CD4-positive, alpha-beta T cell (primary cell): ENCODE data around the gene ZNF576. TPM values are rescaled to one million over a fixed set of nuclear protein-coding genes. Genes with fewer than 3 reads are reported as not detected.

ENCODE experiments used
- ATAC-seq: fragments of 200-7000 bp; cut with Tn5 transposase; one replicate; pipeline ENCODE4 v1.10.0; 2022; ENCODE audit warnings: mild to moderate bottlenecking; ENCODE audit not compliant: poor library complexity
- CTCF ChIA-PET: fragments of 350-600 bp; sonication (Branson Sonifier 250); formaldehyde crosslinking; loops from one replicate; lab custom pipeline; 2021; ENCODE audit warnings: antibody characterized with exemption, inconsistent platforms; lab: Charles Lee
- POLR2A ChIA-PET: fragments of 350-600 bp; sonication (Branson Sonifier 250); formaldehyde crosslinking; loops from one replicate; lab custom pipeline; 2021; ENCODE audit warnings: antibody characterized with exemption, inconsistent platforms; lab: Charles Lee
- DNase-seq, 14 experiments: peaks; one replicate each; pipeline ENCODE4 v3.0.0-alpha.2; 2013 to 2020; ENCODE audit warnings: mixed read lengths in 2 of 14
- H3K27ac ChIP-seq, 2 donors: one replicate each; pipeline versions ENCODE4 v1.5.1 to v1.7.0; 2013; ENCODE audit warnings: low read length in 2 of 2, low read depth in 1 of 2, mild to moderate bottlenecking in 1 of 2
- H3K27me3 ChIP-seq, 2 experiments: 1 replicate in 1 of 2; 2 replicates in 1 of 2; pipeline versions ENCODE4 v1.6.1 to v1.7.0; 2013; ENCODE audit warnings: low read length in 2 of 2, control low read depth in 1 of 2, mild to moderate bottlenecking in 1 of 2, moderate library complexity in 1 of 2; ENCODE audit not compliant: insufficient read depth in 2 of 2, control insufficient read depth in 1 of 2
- H3K36me3 ChIP-seq: one replicate; pipeline ENCODE4 v1.6.1; 2013; ENCODE audit warnings: low read length, control low read depth; ENCODE audit not compliant: insufficient read depth
- H3K4me1 ChIP-seq: one replicate; pipeline ENCODE4 v1.6.1; 2013; ENCODE audit warnings: low read length, control low read depth; ENCODE audit not compliant: insufficient read depth
- H3K4me3 ChIP-seq: one replicate; pipeline ENCODE4 v1.5.1; 2013; ENCODE audit warnings: mild to moderate bottlenecking, low read length, moderate library complexity
- H3K9me3 ChIP-seq, 2 experiments: 1 replicate in 1 of 2; 2 replicates in 1 of 2; pipeline versions ENCODE4 v1.6.1 to v1.7.0; 2013; ENCODE audit warnings: low read length in 2 of 2, mild to moderate bottlenecking in 2 of 2, control low read depth in 1 of 2, moderate library complexity in 1 of 2; ENCODE audit not compliant: control insufficient read depth in 1 of 2, insufficient read depth in 1 of 2
- H3K27ac Mint-ChIP-seq: one replicate; pipeline ENCODE4 v1.8.0; 2020; ENCODE audit warnings: mixed read lengths
- H3K27me3 Mint-ChIP-seq: one replicate; pipeline ENCODE4 v1.8.0; 2021; ENCODE audit warnings: mixed read lengths
- H3K36me3 Mint-ChIP-seq: one replicate; pipeline ENCODE4 v1.8.0; 2021; ENCODE audit warnings: low read depth, mixed read lengths
- H3K4me1 Mint-ChIP-seq: one replicate; pipeline ENCODE4 v1.8.0; 2021; ENCODE audit warnings: low read depth, mixed read lengths
- H3K4me3 Mint-ChIP-seq: one replicate; pipeline ENCODE4 v1.8.0; 2020; ENCODE audit warnings: mild to moderate bottlenecking, mixed read lengths
- H3K9me3 Mint-ChIP-seq: one replicate; pipeline ENCODE4 v1.8.0; 2020; ENCODE audit warnings: mixed read lengths
- CTCF ChIP-seq: fragments of 200-600 bp; IDR thresholded peaks from one replicate; pipeline ENCODE4 v1.8.0; 2022; ENCODE audit warnings: antibody characterized with exemption, mild to moderate bottlenecking
- intact Hi-C, 2 experiments: fragments of 100-400 bp; cut with DNase I in 1 of 2; cut with micrococcal nuclease in 1 of 2; formaldehyde crosslinking; loops; one replicate each; pipeline versions ENCODE4 v1.15.1 to v1.9.0; 2023 to 2025; cut with DNase I, micrococcal nuclease
- total RNA-seq, 174 experiments: library from RNA in 2 of 174; stranded (reverse) in 2 of 174; gene quantifications; one replicate each; pipeline ENCODE4 v1.2.3 and lab custom pipeline; 2021 to 2026

Gene ZNF576
- total RNA-seq, 2 experiments from 2014 or later, result 4.1 to 4.8 TPM

GRCh38 chr19:43560687-43561086 lies 35.7 kb upstream of the ZNF576 start:
- peak overlapping the region; percentile 96 for H3K27ac Mint-ChIP-seq
- DNase-seq, result peak in 4 of 14 experiments; percentile 15 to 41 (median 28)
- intact Hi-C loops, result loop anchor here in 1 of 2 experiments (5.0 kb wide), 1 partner anchor 33 kb away; the partner anchor contains the start of gene ETHE1
- no peak for TF ChIP-seq CTCF
- peak overlapping the region in 1 of 2 donors; percentile 27 for H3K27ac ChIP-seq
- H3K4me1 Mint-ChIP-seq, result peaks cover 57% of the 10 kb centered on the region
- POLR2A ChIA-PET, result interaction anchor here (2.8 to 6.4 kb wide), 2 partner anchors 27 to 35 kb away, joined by 17 to 40 read pairs; partner anchors contain the start of genes IRGQ, ZNF575 and ZNF576
- no peaks in the 10 kb centered on the region for H3K9me3 ChIP-seq
- peak overlapping the region; percentile 37 for H3K4me3 Mint-ChIP-seq
- no peaks in the 10 kb centered on the region for H3K27me3 Mint-ChIP-seq
- H3K9me3 Mint-ChIP-seq, result no peaks in the 10 kb centered on the region
- no peak overlapping the region for H3K4me3 ChIP-seq
- H3K4me1 ChIP-seq, result peaks cover 50% of the 10 kb centered on the region
- peaks cover 50% of the 10 kb centered on the region for H3K36me3 Mint-ChIP-seq
- CTCF ChIA-PET, result interaction anchor here (1.1 to 6.0 kb wide), 2 partner anchors 17 to 34 kb away, joined by 3 to 31 read pairs; partner anchors contain the start of genes IRGQ and ZNF576
- no peak for ATAC-seq
- peaks cover 25% of the 10 kb centered on the region for H3K36me3 ChIP-seq
- H3K27me3 ChIP-seq, result no peaks in the 10 kb centered on the region

GRCh38 chr19:43561139-43561970 lies 35.0 kb upstream of the ZNF576 start:
- Histone ChIP-seq H3K36me3 (peaks cover 18% of the 10 kb centered on the region), H3K27ac (peak overlapping the region; percentile 82 to 93), H3K9me3 (no peaks in the 10 kb centered on the region), H3K27me3 (no peaks in the 10 kb centered on the region), H3K4me1 (peaks cover 50% of the 10 kb centered on the region), H3K4me3 (peak overlapping the region; percentile 47)
- intact Hi-C loops, result loop anchor here in 1 of 2 experiments (5.0 kb wide), 1 partner anchor 34 kb away; the partner anchor contains the start of gene ETHE1
- ATAC-seq, result no peak
- H3K36me3 Mint-ChIP-seq, result peaks cover 45% of the 10 kb centered on the region
- TF ChIP-seq CTCF, result no peak
- CTCF ChIA-PET, result interaction anchor here (1.1 to 6.0 kb wide), 2 partner anchors 18 to 34 kb away, joined by 3 to 31 read pairs; partner anchors contain the start of genes IRGQ and ZNF576
- peak overlapping the region; percentile 85 for H3K4me3 Mint-ChIP-seq
- POLR2A ChIA-PET, result interaction anchor here (1.8 to 6.4 kb wide), 3 partner anchors 27 to 79 kb away, joined by 4 to 40 read pairs (median 17); partner anchors contain the start of genes CADM4, IRGQ, ZNF575 and ZNF576
- H3K9me3 Mint-ChIP-seq, result no peaks in the 10 kb centered on the region
- H3K27ac Mint-ChIP-seq, result peak overlapping the region; percentile 96
- no peak for DNase-seq
- H3K27me3 Mint-ChIP-seq, result no peaks in the 10 kb centered on the region
- H3K4me1 Mint-ChIP-seq, result peaks cover 57% of the 10 kb centered on the region

- intact Hi-C loops, result loop anchor here in 1 of 2 experiments (5.0 kb wide), 1 partner anchor 35 kb away; the partner anchor contains the start of gene ETHE1
- POLR2A ChIA-PET, result interaction anchor here (1.0 to 6.4 kb wide), 6 partner anchors 9 to 78 kb away, joined by 4 to 40 read pairs (median 6); partner anchors contain the start of genes CADM4, IRGQ, XRCC1 and ZNF575
- H3K36me3 Mint-ChIP-seq, result peaks cover 43% of the 10 kb centered on the region
- no peaks in the 10 kb centered on the region for H3K9me3 Mint-ChIP-seq
- Histone ChIP-seq H3K9me3 (no peaks in the 10 kb centered on the region), H3K36me3 (peaks cover 17% of the 10 kb centered on the region), H3K4me3 (peak overlapping the region; percentile 47), H3K27ac (peak overlapping the region; percentile 82 to 93), H3K27me3 (no peaks in the 10 kb centered on the region), H3K4me1 (peaks cover 50% of the 10 kb centered on the region)
- DNase-seq (no peak), ATAC-seq (peak; percentile 7)
- no peaks in the 10 kb centered on the region for H3K27me3 Mint-ChIP-seq
- peaks cover 62% of the 10 kb centered on the region for H3K4me1 Mint-ChIP-seq
- TF ChIP-seq CTCF, result no peak
- H3K27ac Mint-ChIP-seq, result peak overlapping the region; percentile 96
- peak overlapping the region; percentile 85 for H3K4me3 Mint-ChIP-seq
- CTCF ChIA-PET, result interaction anchor here (6.0 kb wide), 1 partner anchor 33 kb away, joined by 31 read pairs; the partner anchor contains the start of genes IRGQ and ZNF576
These were observed 34.1 kb upstream of the ZNF576 start for GRCh38 chr19:43562226-43562697.
